WTC11 (cell line): Measurements from ENCODE around the gene MESD. TPM values are rescaled to one million over a fixed set of nuclear protein-coding genes. Genes with fewer than 3 reads are reported as not detected.

ENCODE experiments used
- ATAC-seq: fragments of 200-7000 bp; cut with Tn5 transposase; 2 replicates; pipeline ENCODE4 v1.10.0; 2021; ENCODE audit warnings: mild to moderate bottlenecking, moderate library complexity
- CTCF ChIA-PET: fragments of 300-600 bp; sonication (Branson Sonifier 250); formaldehyde crosslinking; loops from one replicate; lab custom pipeline; 2021; ENCODE audit warnings: antibody characterized with exemption; lab: Charles Lee
- POLR2A ChIA-PET: fragments of 350-600 bp; sonication (Branson Sonifier 250); formaldehyde crosslinking; loops from one replicate; lab custom pipeline; 2021; ENCODE audit warnings: antibody characterized with exemption; lab: Charles Lee
- DNase-seq: peaks from one replicate; pipeline ENCODE4 v3.0.0; 2021; ENCODE audit warnings: low spot score
- H3K27ac Mint-ChIP-seq: 2 replicates; pipeline ENCODE4 v1.8.0; 2021; ENCODE audit warnings: mixed read lengths
- H3K27me3 Mint-ChIP-seq: 2 replicates; pipeline ENCODE4 v1.8.0; 2021; ENCODE audit warnings: low read depth, mild to moderate bottlenecking, moderate library complexity, mixed read lengths
- H3K36me3 Mint-ChIP-seq: 2 replicates; pipeline ENCODE4 v1.8.0; 2021; ENCODE audit warnings: mixed read lengths
- H3K4me1 Mint-ChIP-seq: 2 replicates; pipeline ENCODE4 v1.8.0; 2022; ENCODE audit warnings: mixed read lengths
- H3K4me3 Mint-ChIP-seq: 2 replicates; pipeline ENCODE4 v1.8.0; 2021; ENCODE audit warnings: mild to moderate bottlenecking, moderate library complexity, mixed read lengths
- H3K9me3 Mint-ChIP-seq: 2 replicates; pipeline ENCODE4 v1.8.0; 2021; ENCODE audit warnings: mixed read lengths
- ATF1 ChIP-seq: sonication (generic); formaldehyde crosslinking; IDR thresholded peaks from 2 replicates; pipeline ENCODE4 v1.8.1; 2023; ENCODE audit warnings: mild to moderate bottlenecking, moderate library complexity, missing genetic modification reagents
- EMX1 ChIP-seq: fragments of 250-450 bp; sonication (Bioruptor Pico); IDR thresholded peaks from 2 replicates; pipeline ENCODE4 v1.8.0; 2021; ENCODE audit warnings: mild to moderate bottlenecking
- ESRRA ChIP-seq: sonication (generic); formaldehyde crosslinking; IDR thresholded peaks from 2 replicates; pipeline ENCODE4 v1.8.1; 2022; ENCODE audit warnings: mild to moderate bottlenecking, missing genetic modification reagents, borderline replicate concordance
- GTF2I ChIP-seq: fragments of 250-450 bp; sonication (Bioruptor Pico); conservative IDR thresholded peaks from 2 replicates; pipeline ENCODE4 v1.4.0; 2021; ENCODE audit warnings: mild to moderate bottlenecking
- JUN ChIP-seq: sonication (generic); formaldehyde crosslinking; IDR thresholded peaks from 2 replicates; pipeline ENCODE4 v1.8.0; 2023; ENCODE audit warnings: mild to moderate bottlenecking, missing genetic modification reagents
- MXD4 ChIP-seq: fragments of 250-450 bp; sonication (Bioruptor Pico); IDR thresholded peaks from 2 replicates; pipeline ENCODE4 v1.8.0; 2021; ENCODE audit warnings: mild to moderate bottlenecking, moderate library complexity, borderline replicate concordance
- OVOL2 ChIP-seq: fragments of 250-450 bp; sonication (Bioruptor Pico); IDR thresholded peaks from 2 replicates; pipeline ENCODE4 v1.9.0; 2021; ENCODE audit warnings: mild to moderate bottlenecking, borderline replicate concordance
- RORB ChIP-seq: fragments of 250-450 bp; sonication (Bioruptor Pico); IDR thresholded peaks from 2 replicates; pipeline ENCODE4 v1.9.0; 2021; ENCODE audit warnings: mild to moderate bottlenecking
- TEAD4 ChIP-seq: sonication (generic); formaldehyde crosslinking; IDR thresholded peaks from 2 replicates; pipeline ENCODE4 v1.8.0; 2022; ENCODE audit warnings: mild to moderate bottlenecking, missing genetic modification reagents
- ZNF317 ChIP-seq: sonication (generic); formaldehyde crosslinking; IDR thresholded peaks from 2 replicates; pipeline ENCODE4 v1.8.1; 2023; ENCODE audit warnings: low read depth, mild to moderate bottlenecking, moderate library complexity, missing genetic modification reagents, borderline replicate concordance
- ZNF396 ChIP-seq: fragments of 250-450 bp; sonication (Bioruptor Pico); IDR thresholded peaks from 2 replicates; pipeline ENCODE4 v1.8.0; 2021; ENCODE audit warnings: mild to moderate bottlenecking, moderate library complexity, borderline replicate concordance
- total RNA-seq: library from RNA; stranded (reverse); gene quantifications from 3 replicates; pipeline ENCODE4 v1.2.3, GENCODE V29; 2021
- TF ChIP-seq, protein P1 (sequence below): sonication (generic); formaldehyde crosslinking; IDR thresholded peaks from 2 replicates; pipeline ENCODE4 v1.8.0; 2022; ENCODE audit warnings: missing genetic modification reagents
- TF ChIP-seq, protein P2 (sequence below): sonication (generic); formaldehyde crosslinking; IDR thresholded peaks from 2 replicates; pipeline ENCODE4 v1.8.1; 2023; ENCODE audit warnings: mild to moderate bottlenecking, missing genetic modification reagents
- TF ChIP-seq, protein P3 (sequence below): sonication (generic); formaldehyde crosslinking; conservative IDR thresholded peaks from 2 replicates; pipeline ENCODE4 v1.8.1; 2022; ENCODE audit warnings: mild to moderate bottlenecking, missing genetic modification reagents
- TF ChIP-seq, protein P4 (sequence below): sonication (generic); formaldehyde crosslinking; IDR thresholded peaks from 2 replicates; pipeline ENCODE4 v1.8.0; 2023; ENCODE audit warnings: missing genetic modification reagents, mild to moderate bottlenecking, borderline replicate concordance
- TF ChIP-seq, protein P5 (sequence below): fragments of 250-450 bp; sonication (Bioruptor Pico); IDR thresholded peaks from 2 replicates; pipeline ENCODE4 v2.1.2; 2022; ENCODE audit warnings: mild to moderate bottlenecking, moderate library complexity
- TF ChIP-seq, protein P6 (sequence below): sonication (generic); formaldehyde crosslinking; IDR thresholded peaks from 2 replicates; pipeline ENCODE4 v1.8.0; 2023; ENCODE audit warnings: mild to moderate bottlenecking, missing genetic modification reagents

Gene MESD
- total RNA-seq, 1 experiment from 2014 or later = 28.3 TPM

DNA sequence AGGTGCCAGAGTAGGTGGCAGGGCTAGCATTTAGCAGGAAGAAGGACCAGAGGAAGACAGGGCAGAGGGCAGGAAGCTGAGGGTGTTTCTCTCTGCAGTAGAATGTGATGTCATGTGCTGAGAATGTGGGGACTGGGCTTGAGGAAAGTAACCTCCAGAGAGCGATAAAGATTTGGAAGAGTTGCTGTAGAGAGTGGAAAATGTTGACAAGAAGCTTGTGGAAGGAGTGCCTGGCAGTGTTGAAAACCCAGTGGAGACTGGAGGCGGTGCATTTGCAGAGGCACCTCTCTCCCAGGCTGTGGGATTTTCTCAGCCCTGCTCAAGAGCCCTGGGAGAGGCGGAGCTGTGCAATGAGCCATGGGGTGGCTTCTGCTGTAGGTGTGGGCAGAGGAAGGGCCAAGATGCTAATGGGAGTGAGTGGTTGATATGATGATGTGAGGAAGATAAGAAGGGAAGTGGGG is 54.8 kb downstream of the MESD start:
- DNase-seq = no peak
- Mint-ChIP-seq H3K27ac (peak overlapping the region; percentile 0), H3K36me3 (peaks cover 4% of the 10 kb centered on the region; the same call in 1 of the 2 replicates), H3K9me3 (no peaks in the 10 kb centered on the region), H3K4me3 (no peak overlapping the region), H3K4me1 (peaks cover 7% of the 10 kb centered on the region), H3K27me3 (no peaks in the 10 kb centered on the region)
- CTCF ChIA-PET = interaction anchor here (0.7 to 1.5 kb wide), 6 partner anchors 22 to 331 kb away, joined by 3 to 6 read pairs (median 3); no protein-coding TSS in a partner anchor
- POLR2A ChIA-PET = interaction anchor here (0.6 to 0.7 kb wide), 2 partner anchors 36 to 56 kb away, joined by 3 read pairs; no protein-coding TSS in a partner anchor
- TF ChIP-seq, protein P1, sequence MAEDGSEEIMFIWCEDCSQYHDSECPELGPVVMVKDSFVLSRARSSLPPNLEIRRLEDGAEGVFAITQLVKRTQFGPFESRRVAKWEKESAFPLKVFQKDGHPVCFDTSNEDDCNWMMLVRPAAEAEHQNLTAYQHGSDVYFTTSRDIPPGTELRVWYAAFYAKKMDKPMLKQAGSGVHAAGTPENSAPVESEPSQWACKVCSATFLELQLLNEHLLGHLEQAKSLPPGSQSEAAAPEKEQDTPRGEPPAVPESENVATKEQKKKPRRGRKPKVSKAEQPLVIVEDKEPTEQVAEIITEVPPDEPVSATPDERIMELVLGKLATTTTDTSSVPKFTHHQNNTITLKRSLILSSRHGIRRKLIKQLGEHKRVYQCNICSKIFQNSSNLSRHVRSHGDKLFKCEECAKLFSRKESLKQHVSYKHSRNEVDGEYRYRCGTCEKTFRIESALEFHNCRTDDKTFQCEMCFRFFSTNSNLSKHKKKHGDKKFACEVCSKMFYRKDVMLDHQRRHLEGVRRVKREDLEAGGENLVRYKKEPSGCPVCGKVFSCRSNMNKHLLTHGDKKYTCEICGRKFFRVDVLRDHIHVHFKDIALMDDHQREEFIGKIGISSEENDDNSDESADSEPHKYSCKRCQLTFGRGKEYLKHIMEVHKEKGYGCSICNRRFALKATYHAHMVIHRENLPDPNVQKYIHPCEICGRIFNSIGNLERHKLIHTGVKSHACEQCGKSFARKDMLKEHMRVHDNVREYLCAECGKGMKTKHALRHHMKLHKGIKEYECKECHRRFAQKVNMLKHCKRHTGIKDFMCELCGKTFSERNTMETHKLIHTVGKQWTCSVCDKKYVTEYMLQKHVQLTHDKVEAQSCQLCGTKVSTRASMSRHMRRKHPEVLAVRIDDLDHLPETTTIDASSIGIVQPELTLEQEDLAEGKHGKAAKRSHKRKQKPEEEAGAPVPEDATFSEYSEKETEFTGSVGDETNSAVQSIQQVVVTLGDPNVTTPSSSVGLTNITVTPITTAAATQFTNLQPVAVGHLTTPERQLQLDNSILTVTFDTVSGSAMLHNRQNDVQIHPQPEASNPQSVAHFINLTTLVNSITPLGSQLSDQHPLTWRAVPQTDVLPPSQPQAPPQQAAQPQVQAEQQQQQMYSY (CRISPR knock-in tag) = no peak
- no peak for TF ChIP-seq GTF2I (CRISPR knock-in tag)
- no peak for TF ChIP-seq ZNF317
- no peak for TF ChIP-seq ATF1
- TF ChIP-seq OVOL2 = no peak
- no peak for TF ChIP-seq MXD4 (CRISPR knock-in tag)
- no peak for TF ChIP-seq TEAD4 (CRISPR knock-in tag)
- TF ChIP-seq EMX1 (CRISPR knock-in tag) = no peak
- TF ChIP-seq JUN (CRISPR knock-in tag) = no peak
- TF ChIP-seq, protein P2, sequence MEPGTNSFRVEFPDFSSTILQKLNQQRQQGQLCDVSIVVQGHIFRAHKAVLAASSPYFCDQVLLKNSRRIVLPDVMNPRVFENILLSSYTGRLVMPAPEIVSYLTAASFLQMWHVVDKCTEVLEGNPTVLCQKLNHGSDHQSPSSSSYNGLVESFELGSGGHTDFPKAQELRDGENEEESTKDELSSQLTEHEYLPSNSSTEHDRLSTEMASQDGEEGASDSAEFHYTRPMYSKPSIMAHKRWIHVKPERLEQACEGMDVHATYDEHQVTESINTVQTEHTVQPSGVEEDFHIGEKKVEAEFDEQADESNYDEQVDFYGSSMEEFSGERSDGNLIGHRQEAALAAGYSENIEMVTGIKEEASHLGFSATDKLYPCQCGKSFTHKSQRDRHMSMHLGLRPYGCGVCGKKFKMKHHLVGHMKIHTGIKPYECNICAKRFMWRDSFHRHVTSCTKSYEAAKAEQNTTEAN (CRISPR knock-in tag) = no peak
- peak; percentile 84 for ATAC-seq

DNA sequence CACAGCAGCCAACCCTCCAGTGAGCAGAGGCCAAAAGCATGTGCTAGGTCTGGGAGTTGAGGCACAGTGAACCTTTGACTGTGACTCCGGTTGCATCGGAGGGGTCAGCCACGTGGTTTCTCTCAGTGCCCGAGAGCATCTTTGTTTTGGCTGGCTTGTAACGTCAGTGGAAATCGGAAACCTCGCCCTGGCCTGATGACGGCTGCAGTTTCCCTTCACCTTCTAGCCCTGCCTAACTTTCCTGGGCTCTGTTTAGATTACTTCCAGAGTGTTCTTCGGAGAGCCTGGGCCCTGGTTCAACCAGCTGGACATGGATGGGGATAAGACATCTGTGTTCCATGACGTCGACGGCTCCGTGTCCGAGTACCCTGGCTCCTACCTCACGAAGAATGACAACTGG is 56.6 kb downstream of the MESD start:
- ATAC-seq (no peak), DNase-seq (no peak)
- Mint-ChIP-seq H3K36me3 (peaks cover 4% of the 10 kb centered on the region; the same call in 1 of the 2 replicates), H3K4me3 (no peak overlapping the region), H3K27me3 (no peaks in the 10 kb centered on the region), H3K4me1 (peaks cover 7% of the 10 kb centered on the region), H3K27ac (no peak overlapping the region), H3K9me3 (no peaks in the 10 kb centered on the region)
- CTCF ChIA-PET = no interaction called here
- POLR2A ChIA-PET = no interaction called here
- TF ChIP-seq RORB (no peak), ZNF396 (CRISPR knock-in tag) (no peak), JUN (CRISPR knock-in tag) (no peak), ESRRA (CRISPR knock-in tag) (no peak)
- TF ChIP-seq, protein P3, sequence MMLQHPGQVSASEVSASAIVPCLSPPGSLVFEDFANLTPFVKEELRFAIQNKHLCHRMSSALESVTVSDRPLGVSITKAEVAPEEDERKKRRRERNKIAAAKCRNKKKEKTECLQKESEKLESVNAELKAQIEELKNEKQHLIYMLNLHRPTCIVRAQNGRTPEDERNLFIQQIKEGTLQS (CRISPR knock-in tag) = no peak
- TF ChIP-seq, protein P1 (CRISPR knock-in tag) = no peak
- TF ChIP-seq, protein P4, sequence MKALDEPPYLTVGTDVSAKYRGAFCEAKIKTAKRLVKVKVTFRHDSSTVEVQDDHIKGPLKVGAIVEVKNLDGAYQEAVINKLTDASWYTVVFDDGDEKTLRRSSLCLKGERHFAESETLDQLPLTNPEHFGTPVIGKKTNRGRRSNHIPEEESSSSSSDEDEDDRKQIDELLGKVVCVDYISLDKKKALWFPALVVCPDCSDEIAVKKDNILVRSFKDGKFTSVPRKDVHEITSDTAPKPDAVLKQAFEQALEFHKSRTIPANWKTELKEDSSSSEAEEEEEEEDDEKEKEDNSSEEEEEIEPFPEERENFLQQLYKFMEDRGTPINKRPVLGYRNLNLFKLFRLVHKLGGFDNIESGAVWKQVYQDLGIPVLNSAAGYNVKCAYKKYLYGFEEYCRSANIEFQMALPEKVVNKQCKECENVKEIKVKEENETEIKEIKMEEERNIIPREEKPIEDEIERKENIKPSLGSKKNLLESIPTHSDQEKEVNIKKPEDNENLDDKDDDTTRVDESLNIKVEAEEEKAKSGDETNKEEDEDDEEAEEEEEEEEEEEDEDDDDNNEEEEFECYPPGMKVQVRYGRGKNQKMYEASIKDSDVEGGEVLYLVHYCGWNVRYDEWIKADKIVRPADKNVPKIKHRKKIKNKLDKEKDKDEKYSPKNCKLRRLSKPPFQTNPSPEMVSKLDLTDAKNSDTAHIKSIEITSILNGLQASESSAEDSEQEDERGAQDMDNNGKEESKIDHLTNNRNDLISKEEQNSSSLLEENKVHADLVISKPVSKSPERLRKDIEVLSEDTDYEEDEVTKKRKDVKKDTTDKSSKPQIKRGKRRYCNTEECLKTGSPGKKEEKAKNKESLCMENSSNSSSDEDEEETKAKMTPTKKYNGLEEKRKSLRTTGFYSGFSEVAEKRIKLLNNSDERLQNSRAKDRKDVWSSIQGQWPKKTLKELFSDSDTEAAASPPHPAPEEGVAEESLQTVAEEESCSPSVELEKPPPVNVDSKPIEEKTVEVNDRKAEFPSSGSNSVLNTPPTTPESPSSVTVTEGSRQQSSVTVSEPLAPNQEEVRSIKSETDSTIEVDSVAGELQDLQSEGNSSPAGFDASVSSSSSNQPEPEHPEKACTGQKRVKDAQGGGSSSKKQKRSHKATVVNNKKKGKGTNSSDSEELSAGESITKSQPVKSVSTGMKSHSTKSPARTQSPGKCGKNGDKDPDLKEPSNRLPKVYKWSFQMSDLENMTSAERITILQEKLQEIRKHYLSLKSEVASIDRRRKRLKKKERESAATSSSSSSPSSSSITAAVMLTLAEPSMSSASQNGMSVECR = no peak
- TF ChIP-seq, protein P5, sequence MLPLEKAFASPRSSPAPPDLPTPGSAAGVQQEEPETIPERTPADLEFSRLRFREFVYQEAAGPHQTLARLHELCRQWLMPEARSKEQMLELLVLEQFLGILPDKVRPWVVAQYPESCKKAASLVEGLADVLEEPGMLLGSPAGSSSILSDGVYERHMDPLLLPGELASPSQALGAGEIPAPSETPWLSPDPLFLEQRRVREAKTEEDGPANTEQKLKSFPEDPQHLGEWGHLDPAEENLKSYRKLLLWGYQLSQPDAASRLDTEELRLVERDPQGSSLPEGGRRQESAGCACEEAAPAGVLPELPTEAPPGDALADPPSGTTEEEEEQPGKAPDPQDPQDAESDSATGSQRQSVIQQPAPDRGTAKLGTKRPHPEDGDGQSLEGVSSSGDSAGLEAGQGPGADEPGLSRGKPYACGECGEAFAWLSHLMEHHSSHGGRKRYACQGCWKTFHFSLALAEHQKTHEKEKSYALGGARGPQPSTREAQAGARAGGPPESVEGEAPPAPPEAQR (CRISPR knock-in tag) = no peak
- TF ChIP-seq, protein P6, sequence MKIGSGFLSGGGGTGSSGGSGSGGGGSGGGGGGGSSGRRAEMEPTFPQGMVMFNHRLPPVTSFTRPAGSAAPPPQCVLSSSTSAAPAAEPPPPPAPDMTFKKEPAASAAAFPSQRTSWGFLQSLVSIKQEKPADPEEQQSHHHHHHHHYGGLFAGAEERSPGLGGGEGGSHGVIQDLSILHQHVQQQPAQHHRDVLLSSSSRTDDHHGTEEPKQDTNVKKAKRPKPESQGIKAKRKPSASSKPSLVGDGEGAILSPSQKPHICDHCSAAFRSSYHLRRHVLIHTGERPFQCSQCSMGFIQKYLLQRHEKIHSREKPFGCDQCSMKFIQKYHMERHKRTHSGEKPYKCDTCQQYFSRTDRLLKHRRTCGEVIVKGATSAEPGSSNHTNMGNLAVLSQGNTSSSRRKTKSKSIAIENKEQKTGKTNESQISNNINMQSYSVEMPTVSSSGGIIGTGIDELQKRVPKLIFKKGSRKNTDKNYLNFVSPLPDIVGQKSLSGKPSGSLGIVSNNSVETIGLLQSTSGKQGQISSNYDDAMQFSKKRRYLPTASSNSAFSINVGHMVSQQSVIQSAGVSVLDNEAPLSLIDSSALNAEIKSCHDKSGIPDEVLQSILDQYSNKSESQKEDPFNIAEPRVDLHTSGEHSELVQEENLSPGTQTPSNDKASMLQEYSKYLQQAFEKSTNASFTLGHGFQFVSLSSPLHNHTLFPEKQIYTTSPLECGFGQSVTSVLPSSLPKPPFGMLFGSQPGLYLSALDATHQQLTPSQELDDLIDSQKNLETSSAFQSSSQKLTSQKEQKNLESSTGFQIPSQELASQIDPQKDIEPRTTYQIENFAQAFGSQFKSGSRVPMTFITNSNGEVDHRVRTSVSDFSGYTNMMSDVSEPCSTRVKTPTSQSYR (CRISPR knock-in tag) = no peak
